Loucy (cell line): ENCODE data around the gene EFTUD2.

ENCODE experiments used
- CTCF ChIP-seq: fragments of 200-600 bp; sonication (generic); conservative IDR thresholded peaks from 2 replicates; pipeline ENCODE4 v1.5.1; 2014; ENCODE audit warnings: mild to moderate bottlenecking, antibody characterized with exemption, low read length
- EZH2phosphoT487 ChIP-seq: fragments of 200-600 bp; IDR thresholded peaks from 2 replicates; pipeline ENCODE4 v1.6.1; 2018; ENCODE audit warnings: antibody characterized with exemption, mild to moderate bottlenecking, moderate library complexity, borderline replicate concordance

GRCh38 chr17:44905006-44906000, 6.1 kb upstream of the EFTUD2 start:
- no peak for TF ChIP-seq CTCF
- no peak for TF ChIP-seq EZH2phosphoT487
